ENCODE results near the gene SERGEF.

GRCh38 chr11:17744151-17744940 lies 268.5 kb downstream of the SERGEF start:
- TF ChIP-seq, protein P1, sequence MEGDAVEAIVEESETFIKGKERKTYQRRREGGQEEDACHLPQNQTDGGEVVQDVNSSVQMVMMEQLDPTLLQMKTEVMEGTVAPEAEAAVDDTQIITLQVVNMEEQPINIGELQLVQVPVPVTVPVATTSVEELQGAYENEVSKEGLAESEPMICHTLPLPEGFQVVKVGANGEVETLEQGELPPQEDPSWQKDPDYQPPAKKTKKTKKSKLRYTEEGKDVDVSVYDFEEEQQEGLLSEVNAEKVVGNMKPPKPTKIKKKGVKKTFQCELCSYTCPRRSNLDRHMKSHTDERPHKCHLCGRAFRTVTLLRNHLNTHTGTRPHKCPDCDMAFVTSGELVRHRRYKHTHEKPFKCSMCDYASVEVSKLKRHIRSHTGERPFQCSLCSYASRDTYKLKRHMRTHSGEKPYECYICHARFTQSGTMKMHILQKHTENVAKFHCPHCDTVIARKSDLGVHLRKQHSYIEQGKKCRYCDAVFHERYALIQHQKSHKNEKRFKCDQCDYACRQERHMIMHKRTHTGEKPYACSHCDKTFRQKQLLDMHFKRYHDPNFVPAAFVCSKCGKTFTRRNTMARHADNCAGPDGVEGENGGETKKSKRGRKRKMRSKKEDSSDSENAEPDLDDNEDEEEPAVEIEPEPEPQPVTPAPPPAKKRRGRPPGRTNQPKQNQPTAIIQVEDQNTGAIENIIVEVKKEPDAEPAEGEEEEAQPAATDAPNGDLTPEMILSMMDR (IDR thresholded peaks at IDR 0.05) = no peak
- no peak for TF ChIP-seq POLR2A (IDR thresholded peaks at IDR 0.05)

Data from prostate gland (tissue), 2 donors.